Non-pigmented ciliary epithelial cell (primary cell): ENCODE results near the gene TMEM156.
"Not testable (repeated sequence)": the region's sequence is repeated elsewhere in the genome, so short reads cannot be mapped to it uniquely, and the experiment has no call there.

Experiments used
- DNase-seq: peaks from one replicate; pipeline ENCODE4 v3.0.0-alpha.2; 2010; ENCODE audit warnings: low read depth

Gene TMEM156

GRCh38 chr4:38957261-38957815 is 74.9 kb downstream of the TMEM156 start:
- DNase-seq: no peak

- no peak for DNase-seq
Measured at GRCh38 chr4:38955957-38956356, 76.3 kb downstream of the TMEM156 start.

GRCh38 chr4:38954727-38955126 is 77.5 kb downstream of the TMEM156 start:
- DNase-seq: no peak

GRCh38 chr4:38952017-38952416 is 80.2 kb downstream of the TMEM156 start:
- DNase-seq: no peak

GRCh38 chr4:38951598-38951997 is 80.6 kb downstream of the TMEM156 start:
- no peak for DNase-seq

- DNase-seq: no peak
Measured at GRCh38 chr4:38950734-38951133, 81.5 kb downstream of the TMEM156 start.

GRCh38 chr4:38950159-38950558 is 82.0 kb downstream of the TMEM156 start:
- DNase-seq: no peak

- no peak for DNase-seq
Measured at GRCh38 chr4:38949411-38950051, 82.7 kb downstream of the TMEM156 start.

GRCh38 chr4:38948551-38948950 is 83.7 kb downstream of the TMEM156 start:
- DNase-seq: peak; percentile 80

GRCh38 chr4:38946919-38947318 is 85.3 kb downstream of the TMEM156 start:
- DNase-seq: no peak

- DNase-seq: no peak
Measured at GRCh38 chr4:38944440-38944839, 87.8 kb downstream of the TMEM156 start.

- DNase-seq: no peak
Measured at GRCh38 chr4:38943343-38943742, 88.9 kb downstream of the TMEM156 start.

- DNase-seq: not testable (repeated sequence)
Measured at GRCh38 chr4:38941906-38942305, 90.3 kb downstream of the TMEM156 start.

GRCh38 chr4:38940476-38940875 is 91.7 kb downstream of the TMEM156 start:
- no peak for DNase-seq

- no peak for DNase-seq
Measured at GRCh38 chr4:38939165-38939564, 93.0 kb downstream of the TMEM156 start.

- DNase-seq: no peak
Measured at GRCh38 chr4:38935391-38936073, 96.7 kb downstream of the TMEM156 start.

- DNase-seq: no peak
Measured at GRCh38 chr4:38931125-38931524, 101.1 kb downstream of the TMEM156 start.

- no peak for DNase-seq
Measured at GRCh38 chr4:38930707-38931106, 101.5 kb downstream of the TMEM156 start.

GRCh38 chr4:38930204-38930603 is 102.0 kb downstream of the TMEM156 start:
- no peak for DNase-seq

- DNase-seq: no peak
Measured at GRCh38 chr4:38928974-38929373, 103.2 kb downstream of the TMEM156 start.

- DNase-seq: no peak
Measured at GRCh38 chr4:38928568-38928967, 103.6 kb downstream of the TMEM156 start.

- no peak for DNase-seq
Measured at GRCh38 chr4:38926896-38927295, 105.3 kb downstream of the TMEM156 start.
